Endothelial cell of umbilical vein (primary cell): ENCODE measurements around the gene RIOK2. TPM values are rescaled to one million over a fixed set of nuclear protein-coding genes. Genes with fewer than 3 reads are reported as not detected.

ENCODE experiments used
- BruUV-seq: library from RNA; stranded (reverse); fragments of 400-500 nt; replicated peaks from 2 replicates; lab custom pipeline; 2021; lab: Mats Ljungman, UMichigan
- CTCF ChIA-PET: fragments of 300-600, 350-600 bp; sonication (Branson Sonifier 250); formaldehyde crosslinking; loops from one replicate; lab custom pipeline; 2021; ENCODE audit warnings: antibody characterized with exemption, inconsistent platforms; lab: Charles Lee
- POLR2A ChIA-PET: fragments of 300-600, 350-600 bp; sonication (Branson Sonifier 250); formaldehyde crosslinking; loops from one replicate; lab custom pipeline; 2021; ENCODE audit warnings: antibody characterized with exemption, inconsistent platforms; lab: Charles Lee
- DNase-seq: peaks from one replicate; pipeline ENCODE4 v3.0.0-alpha.2; 2011; ENCODE audit warnings: low read depth, low spot score
- FAIRE-seq: peaks from 2 replicates; lab custom pipeline; 2011; peaks lifted over from hg19 to GRCh38; lab: Jason Lieb, UNC
- H2AFZ ChIP-seq: 2 replicates; pipeline ENCODE4 v1.6.0; 2012; ENCODE audit warnings: low read depth, low read length, control low read depth, inconsistent platforms
- H3K27ac ChIP-seq: 2 replicates; pipeline ENCODE4 v1.5.1; 2011; ENCODE audit warnings: low read depth, mild to moderate bottlenecking, control low read depth, low read length, moderate library complexity; ENCODE audit not compliant: insufficient read depth
- H3K27me3 ChIP-seq, 2 experiments: 2 replicates each; pipeline versions ENCODE4 v1.6.0 to v1.6.1; 2011; ENCODE audit warnings: low read length in 2 of 2, mixed read lengths in 1 of 2; ENCODE audit not compliant: control insufficient read depth in 2 of 2, insufficient read depth in 2 of 2
- H3K36me3 ChIP-seq, 2 experiments: 2 replicates in 1 of 2; 3 replicates in 1 of 2; pipeline ENCODE4 v1.5.1; 2011; ENCODE audit warnings: low read length in 2 of 2, mild to moderate bottlenecking in 1 of 2, moderate library complexity in 1 of 2; ENCODE audit not compliant: control insufficient read depth in 2 of 2, insufficient read depth in 2 of 2; ENCODE audit errors: extremely low read depth in 1 of 2
- H3K4me1 ChIP-seq: 3 replicates; pipeline ENCODE4 v1.5.1; 2011; ENCODE audit warnings: mild to moderate bottlenecking, low read length; ENCODE audit not compliant: control insufficient read depth, insufficient read depth; ENCODE audit errors: extremely low read depth
- H3K4me2 ChIP-seq: 2 replicates; pipeline ENCODE4 v1.6.1; 2011; ENCODE audit warnings: low read length, control low read depth, mixed read lengths; ENCODE audit not compliant: insufficient read depth
- H3K4me3 ChIP-seq, 3 experiments: fragments of 200-600 bp in 1 of 3; sonication (generic), shearing (Covaris generic) in 1 of 3; replicated peaks in 1 of 3; 2 replicates each; pipeline ENCODE4 v1.5.1; 2011 to 2016; ENCODE audit warnings: control low read depth in 3 of 3, low read length in 3 of 3, mild to moderate bottlenecking in 2 of 3, inconsistent platforms in 1 of 3, low read depth in 1 of 3, moderate library complexity in 1 of 3; ENCODE audit not compliant: insufficient read depth in 1 of 3
- H3K79me2 ChIP-seq: 2 replicates; pipeline ENCODE4 v1.6.0; 2012; ENCODE audit warnings: low read length, inconsistent platforms; ENCODE audit not compliant: control insufficient read depth, insufficient read depth
- H3K9ac ChIP-seq: replicated peaks from 2 replicates; pipeline ENCODE3; 2011; ENCODE audit warnings: low read length, control low read depth; ENCODE audit not compliant: insufficient read depth; ENCODE audit errors: extremely low read depth
- H3K9me1 ChIP-seq: replicated peaks from 3 replicates; pipeline ENCODE4 v1.6.0; 2011; ENCODE audit warnings: mild to moderate bottlenecking, low read length; ENCODE audit not compliant: control insufficient read depth, insufficient read depth; ENCODE audit errors: extremely low read depth
- H3K9me3 ChIP-seq: replicated peaks from 2 replicates; pipeline ENCODE4 v1.5.1; 2012; ENCODE audit warnings: low read length, inconsistent platforms; ENCODE audit not compliant: control insufficient read depth, insufficient read depth
- H4K20me1 ChIP-seq: replicated peaks from 2 replicates; pipeline ENCODE3; 2011; ENCODE audit warnings: mild to moderate bottlenecking, low read length; ENCODE audit not compliant: control insufficient read depth, insufficient read depth; ENCODE audit errors: extremely low read depth
- EZH2 ChIP-seq: IDR thresholded peaks from 2 replicates; pipeline ENCODE4 v1.6.1; 2012; ENCODE audit warnings: borderline replicate concordance, low read depth, mild to moderate bottlenecking, moderate library complexity, low read length, inconsistent platforms; ENCODE audit not compliant: severe bottlenecking
- FOS ChIP-seq: IDR thresholded peaks from 2 replicates; pipeline ENCODE4 v1.6.1; 2011; ENCODE audit warnings: mild to moderate bottlenecking, low read length, moderate library complexity, borderline replicate concordance; ENCODE audit not compliant: insufficient read depth
- GATA2 ChIP-seq: IDR thresholded peaks from 2 replicates; pipeline ENCODE4 v1.7.0; 2011; ENCODE audit warnings: low read depth, mild to moderate bottlenecking, moderate library complexity, mixed read lengths, low read length; ENCODE audit not compliant: insufficient read length, insufficient read depth
- JUN ChIP-seq: IDR thresholded peaks from 2 replicates; pipeline ENCODE4 v1.6.1; 2011; ENCODE audit warnings: borderline replicate concordance, low read depth; ENCODE audit not compliant: insufficient read length, insufficient read depth
- MYC ChIP-seq: IDR thresholded peaks from one replicate; pipeline ENCODE4 v1.6.1; 2011; ENCODE audit warnings: mild to moderate bottlenecking, low read depth, low read length
- POLR2A ChIP-seq: IDR thresholded peaks from 2 replicates; pipeline ENCODE4 v1.6.1; 2012; ENCODE audit warnings: low read depth, mild to moderate bottlenecking, control low read depth, low read length
- POLR2AphosphoS5 ChIP-seq: IDR thresholded peaks from 2 replicates; pipeline ENCODE4 v1.6.1; 2012; ENCODE audit warnings: low read depth, mild to moderate bottlenecking, control low read depth, low read length, moderate library complexity; ENCODE audit not compliant: insufficient read depth
- dilution Hi-C: fragments of 300-500 bp; cut with MboI; formaldehyde crosslinking; loops from one replicate; pipeline ENCODE4 v1.15.0; 2019; ENCODE audit warnings: low sequenced_read_pairs; ENCODE audit not compliant: extremely low pct_ligation_motif_present
- intact Hi-C: fragments of 100-400 bp; cut with micrococcal nuclease; formaldehyde crosslinking; loops from one replicate; pipeline ENCODE4 v1.10.0; 2022
- polyA plus RNA-seq, 4 experiments: library from polyadenylated mRNA; depleted of rRNA in 3 of 4; stranded (reverse) in 3 of 4; unstranded in 1 of 4; fragments of >200 nt; gene quantifications; 2 replicates each; pipeline versions ENCODE4 v1.2.1 to v1.2.3, GENCODE V29; 2011 to 2012; ENCODE audit warnings: missing spikeins in 1 of 4
- total RNA-seq: library from RNA; stranded (reverse); gene quantifications from 2 replicates; pipeline ENCODE4 v1.2.3, GENCODE V29; 2021
- TF ChIP-seq, protein P1 (sequence below): IDR thresholded peaks from 2 replicates; pipeline ENCODE4 v1.6.1; 2011; ENCODE audit not compliant: insufficient read depth, insufficient read length
- TF ChIP-seq, protein P2 (sequence below), 2 donors: IDR thresholded peaks; 1 replicate in 1 of 2; 2 replicates in 1 of 2; pipeline ENCODE4 v1.5.1; 2011; ENCODE audit warnings: low read length in 2 of 2, mild to moderate bottlenecking in 2 of 2, moderate library complexity in 2 of 2, control low read depth in 1 of 2, inconsistent platforms in 1 of 2, low read depth in 1 of 2; ENCODE audit not compliant: insufficient read depth in 1 of 2; ENCODE audit errors: extremely low read depth in 1 of 2

RIOK2 gene
- total and polyA plus RNA-seq, 2 donors (not counting 3 experiments of a cell fraction or from before 2014, with no cell fraction given): 3.5 to 25.4 TPM

DNA sequence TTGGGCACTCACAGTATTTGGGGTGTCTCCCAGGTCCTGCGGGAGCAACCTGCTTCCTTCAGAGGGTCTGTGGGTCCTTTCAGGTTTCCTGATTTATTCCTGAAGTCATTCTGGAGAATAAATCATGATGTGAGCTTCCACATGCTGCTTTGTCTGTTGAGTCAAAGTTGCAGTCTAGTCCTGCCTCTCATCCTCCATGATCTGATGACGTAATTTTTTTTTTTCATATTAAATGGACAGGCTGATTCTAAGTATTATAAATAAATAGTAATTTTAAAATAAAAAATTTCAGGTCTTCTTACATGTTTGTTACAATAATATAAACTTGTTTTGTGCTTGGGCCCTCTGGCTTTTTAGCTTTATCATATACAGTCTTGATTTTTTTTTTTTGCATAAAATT, 26.3 kb upstream of the RIOK2 start:
- DNase-seq: no peak
- H3K4me3 ChIP-seq: no peak overlapping the region
- H3K9ac ChIP-seq: no peak overlapping the region
- H2AFZ ChIP-seq: no peak overlapping the region
- no TSS peak for BruUV-seq
- intact Hi-C loops: no loop called here
- H3K27me3 ChIP-seq: no peaks in the 10 kb centered on the region
- H4K20me1 ChIP-seq: no peaks in the 10 kb centered on the region
- H3K9me3 ChIP-seq: no peaks in the 10 kb centered on the region
- H3K9me1 ChIP-seq: no peaks in the 10 kb centered on the region
- no peaks in the 10 kb centered on the region for H3K79me2 ChIP-seq
- POLR2A ChIA-PET: no interaction called here
- dilution Hi-C loops: no loop called here
- H3K27ac ChIP-seq: no peak overlapping the region
- no peak for TF ChIP-seq POLR2A
- TF ChIP-seq EZH2: no peak
- TF ChIP-seq MYC: no peak
- CTCF ChIA-PET: interaction anchor here (1.2 kb wide), 1 partner anchor 21 kb away, joined by 4 read pairs; no protein-coding TSS in a partner anchor
- H3K4me2 ChIP-seq: no peak overlapping the region
- H3K36me3 ChIP-seq: no peaks in the 10 kb centered on the region
- no peak for FAIRE-seq
- H3K4me1 ChIP-seq: no peaks in the 10 kb centered on the region

DNA sequence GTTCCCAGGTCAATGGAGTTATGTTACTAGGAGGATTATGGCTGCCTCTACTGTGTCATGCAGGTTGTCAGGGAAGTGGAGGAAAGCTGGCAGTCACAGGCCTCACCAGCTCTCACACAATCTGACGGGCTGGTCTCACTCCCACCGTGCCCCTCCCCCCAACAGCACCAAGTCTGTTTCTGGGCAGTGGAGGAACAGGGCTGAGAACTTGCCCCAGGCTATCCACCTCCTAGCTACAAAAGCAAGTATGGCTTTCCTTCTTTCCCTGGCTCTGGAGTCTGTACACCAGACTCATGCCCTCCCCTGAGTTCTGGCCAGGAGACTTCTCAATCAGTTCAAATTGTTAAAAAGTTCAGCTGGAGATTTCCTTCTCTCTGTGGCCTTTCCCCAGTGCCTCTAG, 25.7 kb upstream of the RIOK2 start:
- TF ChIP-seq EZH2: no peak
- TF ChIP-seq POLR2AphosphoS5: no peak
- no peak for TF ChIP-seq GATA2
- TF ChIP-seq, protein P1, sequence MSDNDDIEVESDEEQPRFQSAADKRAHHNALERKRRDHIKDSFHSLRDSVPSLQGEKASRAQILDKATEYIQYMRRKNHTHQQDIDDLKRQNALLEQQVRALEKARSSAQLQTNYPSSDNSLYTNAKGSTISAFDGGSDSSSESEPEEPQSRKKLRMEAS: no peak
- no peak for TF ChIP-seq MYC
- TF ChIP-seq JUN: no peak
- no peak for TF ChIP-seq POLR2A
- TF ChIP-seq FOS: no peak
- TF ChIP-seq, protein P2, sequence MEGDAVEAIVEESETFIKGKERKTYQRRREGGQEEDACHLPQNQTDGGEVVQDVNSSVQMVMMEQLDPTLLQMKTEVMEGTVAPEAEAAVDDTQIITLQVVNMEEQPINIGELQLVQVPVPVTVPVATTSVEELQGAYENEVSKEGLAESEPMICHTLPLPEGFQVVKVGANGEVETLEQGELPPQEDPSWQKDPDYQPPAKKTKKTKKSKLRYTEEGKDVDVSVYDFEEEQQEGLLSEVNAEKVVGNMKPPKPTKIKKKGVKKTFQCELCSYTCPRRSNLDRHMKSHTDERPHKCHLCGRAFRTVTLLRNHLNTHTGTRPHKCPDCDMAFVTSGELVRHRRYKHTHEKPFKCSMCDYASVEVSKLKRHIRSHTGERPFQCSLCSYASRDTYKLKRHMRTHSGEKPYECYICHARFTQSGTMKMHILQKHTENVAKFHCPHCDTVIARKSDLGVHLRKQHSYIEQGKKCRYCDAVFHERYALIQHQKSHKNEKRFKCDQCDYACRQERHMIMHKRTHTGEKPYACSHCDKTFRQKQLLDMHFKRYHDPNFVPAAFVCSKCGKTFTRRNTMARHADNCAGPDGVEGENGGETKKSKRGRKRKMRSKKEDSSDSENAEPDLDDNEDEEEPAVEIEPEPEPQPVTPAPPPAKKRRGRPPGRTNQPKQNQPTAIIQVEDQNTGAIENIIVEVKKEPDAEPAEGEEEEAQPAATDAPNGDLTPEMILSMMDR (IDR thresholded peaks at IDR 0.05; ENCODE audit: extremely low read depth in 1 of 2, insufficient read depth in 1 of 2, low read depth in 1 of 2, low read length in 2 of 2): no peak
- Histone ChIP-seq H4K20me1 (no peaks in the 10 kb centered on the region), H2AFZ (no peak overlapping the region), H3K27me3 (no peaks in the 10 kb centered on the region), H3K4me1 (no peaks in the 10 kb centered on the region), H3K9me1 (no peaks in the 10 kb centered on the region), H3K36me3 (no peaks in the 10 kb centered on the region), H3K4me2 (no peak overlapping the region), H3K79me2 (no peaks in the 10 kb centered on the region), H3K9me3 (no peaks in the 10 kb centered on the region), H3K4me3 (no peak overlapping the region), H3K9ac (no peak overlapping the region), H3K27ac (no peak overlapping the region)
- CTCF ChIA-PET: interaction anchor here (1.2 kb wide), 1 partner anchor 22 kb away, joined by 4 read pairs; no protein-coding TSS in a partner anchor
- intact Hi-C loops (no loop called here), dilution Hi-C loops (no loop called here)
- BruUV-seq: no TSS peak
- DNase-seq (no peak), FAIRE-seq (no peak)
- POLR2A ChIA-PET: no interaction called here
